Stimulated activated CD8-positive, alpha-beta memory T cell treated with anti-CD3 and anti-CD28 coated beads, Interleukin-12 subunit alpha, Interleukin-12 subunit beta, amount 100 ng/mL, for 24 hours (primary cell): Measurements from ENCODE around the gene SDK2.
"Not testable (repeated sequence)": the region's sequence is repeated elsewhere in the genome, so short reads cannot be mapped to it uniquely, and the experiment has no call there.

ENCODE experiments used
- DNase-seq: peaks from one replicate; pipeline ENCODE4 v3.0.0-alpha.2; 2020; ENCODE audit errors: extremely low read depth

Gene SDK2

GRCh38 chr17:73323409-73324159, 320.7 kb downstream of the SDK2 start:
- no peak for DNase-seq

DNA sequence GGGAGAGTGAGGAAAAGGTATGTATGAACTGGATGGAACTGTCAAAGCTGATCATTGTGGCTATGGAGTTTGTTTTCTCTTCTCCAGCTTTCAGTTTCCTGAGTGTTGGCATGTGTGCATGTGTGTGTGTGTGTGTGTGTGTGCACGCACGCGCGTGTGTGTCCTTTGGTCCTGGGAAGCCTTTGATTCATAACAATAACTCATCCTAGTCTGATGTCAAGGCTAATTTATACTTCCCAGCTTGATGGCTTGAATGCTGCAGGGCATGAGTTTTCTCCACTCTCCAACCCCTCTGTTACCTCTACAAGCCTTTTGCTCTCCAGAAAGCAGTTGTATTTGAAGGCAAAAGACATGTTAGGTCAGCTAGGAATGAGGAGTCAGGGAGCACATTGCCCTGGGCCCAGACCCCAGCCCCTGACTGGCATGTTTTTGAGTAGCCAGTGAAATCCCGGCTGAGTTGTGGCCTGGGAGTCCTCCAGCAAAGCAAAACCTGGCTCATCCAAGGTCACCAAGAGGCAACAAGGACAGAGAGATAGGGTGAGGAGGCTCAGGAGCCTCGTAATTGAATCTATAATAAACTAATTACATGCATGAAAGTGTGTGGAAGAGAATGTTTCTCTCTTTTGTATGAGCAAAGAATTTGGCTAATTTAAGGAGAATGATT, 323.5 kb downstream of the SDK2 start:
- DNase-seq, result no peak

DNA sequence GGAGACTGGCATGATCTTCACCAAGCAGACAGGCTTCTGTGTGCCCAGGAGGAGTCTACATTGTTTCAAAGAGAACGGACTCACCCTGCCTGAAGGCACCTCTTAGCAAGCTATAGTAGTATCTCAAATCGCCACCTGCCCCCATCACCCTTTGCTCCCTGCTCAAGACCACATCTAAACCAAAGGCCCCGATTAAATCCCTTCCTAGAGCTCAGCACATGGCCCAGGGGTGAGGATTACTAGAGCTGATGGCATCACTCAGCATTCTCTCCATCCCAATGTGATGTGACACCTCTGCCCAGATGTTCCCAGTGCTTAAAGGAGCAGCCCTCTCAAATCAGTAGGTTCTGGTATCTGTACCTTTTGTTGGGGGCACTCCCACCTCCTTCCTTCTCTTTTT, 324.5 kb downstream of the SDK2 start:
- no peak for DNase-seq

GRCh38 chr17:73318836-73319235, 325.4 kb downstream of the SDK2 start:
- DNase-seq, result no peak

- DNase-seq, result no peak
Observed at GRCh38 chr17:73318427-73318813, 325.8 kb downstream of the SDK2 start.

DNA sequence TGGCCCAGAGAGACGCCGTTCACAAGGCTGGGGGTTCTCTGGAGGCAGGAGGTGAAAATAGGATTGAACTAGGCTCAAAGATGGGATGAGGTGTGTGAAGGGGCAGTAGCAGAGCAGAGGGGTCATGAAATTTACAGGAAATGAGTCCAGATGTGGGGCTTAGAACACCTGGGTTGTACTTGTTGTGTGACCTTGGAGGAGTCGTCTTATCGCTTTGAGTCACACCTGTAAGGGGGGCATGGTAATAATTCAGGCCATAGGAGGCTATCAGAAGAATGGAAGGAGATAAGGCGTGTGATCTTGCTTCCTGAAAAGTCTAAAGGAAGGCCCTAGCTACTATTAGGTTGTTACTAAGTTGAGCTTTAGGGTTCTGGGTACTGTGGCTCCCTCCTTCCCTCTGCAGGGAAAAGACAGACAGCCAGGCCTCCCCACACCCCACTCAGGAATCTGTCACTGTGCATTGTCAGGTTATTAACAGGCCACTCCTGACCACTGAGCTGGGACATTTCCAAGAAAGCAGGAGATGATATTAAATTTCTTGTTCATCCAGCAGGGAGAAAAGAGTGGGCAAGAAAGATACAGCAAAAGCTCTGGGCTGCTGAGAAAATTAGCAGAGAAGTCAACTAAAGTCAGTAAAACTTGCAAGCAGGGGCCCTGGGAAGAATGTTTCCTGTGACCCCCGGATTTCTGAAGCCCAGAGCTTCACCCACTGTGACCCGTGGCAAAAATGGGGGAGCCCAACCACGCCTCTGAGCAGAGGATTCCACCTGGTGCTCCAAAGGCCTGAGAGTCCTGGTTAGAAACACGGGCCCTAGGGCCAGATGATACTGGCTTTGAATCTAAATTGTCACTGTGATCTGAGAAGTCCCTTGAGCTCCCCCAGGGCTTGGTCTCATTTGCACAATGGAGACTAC, 326.5 kb downstream of the SDK2 start:
- no peak for DNase-seq

GRCh38 chr17:73316919-73317505, 327.2 kb downstream of the SDK2 start:
- DNase-seq, result no peak

DNA sequence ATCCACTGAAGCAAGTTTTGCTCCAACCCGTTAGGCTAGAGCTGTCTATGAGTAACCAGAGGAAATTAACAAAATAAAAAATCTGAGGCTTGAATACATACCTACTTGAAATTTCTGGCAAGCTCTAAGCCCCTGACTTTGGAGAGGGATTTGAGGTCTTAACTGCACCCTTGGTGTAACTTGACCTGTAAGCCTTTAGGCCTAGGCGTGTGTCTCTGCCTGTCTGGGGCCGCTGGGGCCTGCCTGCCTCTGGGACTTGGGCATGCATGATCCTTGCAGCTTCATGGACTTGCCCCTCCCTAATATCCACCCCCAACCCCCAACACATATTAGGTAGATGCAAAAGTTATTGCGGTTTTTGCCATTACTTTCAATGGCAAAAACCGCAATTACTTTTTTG, 328.8 kb downstream of the SDK2 start:
- DNase-seq, result no peak

GRCh38 chr17:73313526-73314127, 330.6 kb downstream of the SDK2 start:
- no peak for DNase-seq

- not testable (repeated sequence) for DNase-seq
Observed at GRCh38 chr17:73312887-73313286, 331.4 kb downstream of the SDK2 start.

DNA sequence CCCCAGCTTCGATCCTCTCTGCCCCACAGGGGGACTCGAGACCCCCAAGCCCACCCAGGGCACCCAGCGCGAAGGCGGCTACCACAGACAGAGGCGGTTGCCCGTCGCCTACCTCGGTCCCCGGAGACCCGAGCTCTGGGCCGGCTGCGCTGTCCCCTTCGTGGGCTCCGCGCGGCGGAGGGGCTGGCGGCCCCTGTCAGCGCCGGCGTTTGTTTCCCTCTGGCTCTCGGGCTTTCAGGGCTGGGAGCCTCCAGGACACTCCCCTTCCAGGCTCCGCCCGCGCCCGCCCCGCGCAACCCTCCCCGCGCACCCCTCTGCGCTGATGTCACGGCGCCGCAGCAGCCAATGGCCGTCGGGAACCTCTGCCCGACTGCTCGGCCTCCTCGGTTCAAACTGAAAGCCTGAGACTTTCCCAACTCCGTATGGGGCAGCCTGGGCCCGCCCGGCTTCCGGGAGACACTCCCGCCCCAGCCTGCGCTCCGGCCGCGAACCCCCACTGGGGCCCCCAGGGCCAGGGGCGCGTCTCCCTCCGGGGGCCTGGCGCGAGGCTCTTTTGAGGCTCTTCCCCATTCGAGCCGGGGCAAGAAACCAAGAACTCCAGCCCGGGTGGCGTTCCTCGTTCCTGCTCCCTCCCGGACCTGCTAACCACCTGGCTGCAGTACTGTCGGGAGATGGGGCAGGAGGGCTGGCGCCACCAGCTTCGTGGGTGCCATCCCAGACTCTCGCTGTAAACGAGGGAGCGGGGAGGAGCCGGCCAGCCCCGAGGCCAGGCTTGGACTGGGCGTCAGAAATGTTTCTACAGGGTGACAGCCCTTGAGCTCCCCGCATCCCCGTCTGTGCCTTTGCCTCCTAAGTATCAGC, 332.2 kb downstream of the SDK2 start, which contains the start of gene CDC42EP4:
TSS of gene CDC42EP4 (minus strand) at position 221 of the 861 bp plus-strand sequence. CDS start 25,501 bp downstream, outside the sequence.
- DNase-seq, result peak; percentile 54

DNA sequence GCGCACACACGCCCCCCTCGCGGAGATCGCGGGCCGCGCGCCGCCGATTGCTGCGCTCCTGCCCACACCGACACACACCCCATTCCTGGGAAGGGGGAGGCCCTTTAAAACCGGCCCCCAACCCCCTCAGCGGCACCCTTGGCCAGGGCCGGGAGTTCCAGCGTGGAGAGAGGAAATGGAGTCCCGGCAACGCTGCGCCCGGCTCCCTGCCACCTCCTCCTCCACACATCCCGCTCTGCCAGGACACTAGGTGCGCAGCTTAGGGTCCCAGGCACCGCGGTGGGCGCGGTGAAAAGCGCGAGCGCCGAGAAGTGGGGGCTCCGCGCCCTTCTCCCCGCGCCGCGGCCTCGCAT, 332.8 kb downstream of the SDK2 start:
- DNase-seq, result peak; percentile 3

DNA sequence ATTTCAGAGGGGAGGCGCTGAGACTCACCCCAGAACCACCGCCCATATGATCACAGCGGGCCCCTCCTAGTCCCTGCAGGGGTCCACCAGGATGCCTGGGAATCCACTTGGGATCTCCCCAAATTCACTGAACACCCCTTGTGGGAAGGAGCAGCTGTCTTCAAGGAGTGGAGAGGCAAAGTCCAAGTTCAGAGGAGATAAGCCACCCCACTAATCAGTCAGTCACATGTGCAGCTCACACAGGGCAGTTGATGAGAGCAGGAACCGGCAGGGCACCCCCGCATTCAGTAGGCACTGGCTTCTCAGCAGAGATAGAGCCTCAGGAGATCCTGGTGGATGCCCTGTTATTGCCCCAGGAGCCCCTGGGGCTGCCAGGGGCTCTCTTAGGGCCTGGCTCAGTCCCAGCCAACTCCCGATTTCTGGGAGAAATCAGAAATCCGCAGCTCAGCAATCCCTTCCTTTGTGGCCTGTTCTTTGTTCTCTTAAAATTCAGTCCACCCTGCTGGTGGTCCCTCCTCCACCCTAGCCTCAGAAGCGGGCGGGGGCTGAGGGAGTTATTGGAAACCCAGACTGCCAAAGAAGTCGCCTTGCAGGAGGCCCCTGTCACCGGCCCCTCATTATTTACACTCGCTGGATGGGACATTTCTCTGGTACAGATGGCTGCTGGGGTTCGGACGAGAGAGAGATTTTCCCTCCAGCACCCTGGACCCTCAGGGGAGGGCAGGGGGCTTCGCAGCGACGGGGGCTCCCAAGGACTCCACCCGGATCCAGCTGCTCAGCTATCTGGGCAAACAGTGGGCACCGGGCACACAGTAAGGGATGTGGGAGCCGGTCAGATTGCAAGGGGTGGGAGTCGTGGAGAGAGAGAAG, 334.3 kb downstream of the SDK2 start:
- no peak for DNase-seq

DNA sequence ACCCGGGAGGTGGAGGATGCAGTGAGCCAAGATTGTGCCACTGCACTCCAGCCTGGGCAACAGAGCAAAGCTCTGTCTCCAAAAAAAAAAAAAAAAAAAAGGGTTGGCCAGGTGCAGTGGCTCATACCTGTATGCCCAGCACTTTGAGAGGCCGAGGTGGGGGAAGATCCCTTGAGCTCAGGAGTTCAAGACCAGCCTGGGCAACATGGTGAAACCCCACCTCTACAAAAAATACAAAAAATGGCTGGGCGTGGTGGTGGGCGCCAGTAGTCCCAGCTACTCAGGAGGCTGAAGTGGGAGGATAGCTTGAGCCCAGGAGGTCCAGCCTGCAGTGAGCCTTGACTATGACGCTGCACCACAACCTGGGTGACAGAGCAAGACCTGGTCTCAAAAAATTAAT, 335.3 kb downstream of the SDK2 start:
- not testable (repeated sequence) for DNase-seq

- DNase-seq, result no peak
Observed at GRCh38 chr17:73308017-73308823, 336.0 kb downstream of the SDK2 start.

DNA sequence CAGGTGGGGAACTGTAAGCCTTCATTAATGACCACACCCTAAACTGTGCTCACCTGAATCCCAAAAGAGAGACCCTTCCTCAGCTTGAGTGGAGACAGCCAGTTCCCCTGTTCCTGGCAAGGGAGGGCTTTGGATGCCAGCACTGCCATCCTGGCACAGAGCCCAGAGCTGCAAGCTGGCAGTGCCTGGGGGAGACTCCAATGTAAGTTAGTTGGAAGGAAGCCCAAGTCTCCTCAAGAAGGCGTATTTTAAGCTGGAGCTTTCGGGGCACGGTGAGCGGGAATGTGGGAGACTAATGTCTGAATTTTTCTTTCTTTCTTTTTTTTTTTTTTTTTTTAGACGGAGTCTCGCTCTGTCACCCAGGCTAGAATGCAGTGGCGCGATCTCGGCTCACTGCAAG, 337.1 kb downstream of the SDK2 start:
- no peak for DNase-seq

- no peak for DNase-seq
Observed at GRCh38 chr17:73305845-73306836, 338.1 kb downstream of the SDK2 start.
